Retinal pigment epithelial cell (primary cell): ENCODE results near the gene QKI.

Experiments used
- DNase-seq: peaks from one replicate; pipeline ENCODE4 v3.0.0-alpha.2; 2010; ENCODE audit warnings: low read depth
- H3K4me3 ChIP-seq: 2 replicates; pipeline ENCODE4 v1.5.1; 2011; ENCODE audit warnings: mild to moderate bottlenecking, low read length, control low read depth, moderate library complexity
- TF ChIP-seq, protein P1 (sequence below): conservative IDR thresholded peaks from 2 replicates; pipeline ENCODE4 v1.5.1; 2011; ENCODE audit warnings: low read depth, low read length, control low read depth, inconsistent platforms

Gene QKI

GRCh38 chr6:163620101-163620500, 205.6 kb downstream of the QKI start:
- H3K4me3 ChIP-seq = no peak overlapping the region
- no peak for DNase-seq
- TF ChIP-seq, protein P1, sequence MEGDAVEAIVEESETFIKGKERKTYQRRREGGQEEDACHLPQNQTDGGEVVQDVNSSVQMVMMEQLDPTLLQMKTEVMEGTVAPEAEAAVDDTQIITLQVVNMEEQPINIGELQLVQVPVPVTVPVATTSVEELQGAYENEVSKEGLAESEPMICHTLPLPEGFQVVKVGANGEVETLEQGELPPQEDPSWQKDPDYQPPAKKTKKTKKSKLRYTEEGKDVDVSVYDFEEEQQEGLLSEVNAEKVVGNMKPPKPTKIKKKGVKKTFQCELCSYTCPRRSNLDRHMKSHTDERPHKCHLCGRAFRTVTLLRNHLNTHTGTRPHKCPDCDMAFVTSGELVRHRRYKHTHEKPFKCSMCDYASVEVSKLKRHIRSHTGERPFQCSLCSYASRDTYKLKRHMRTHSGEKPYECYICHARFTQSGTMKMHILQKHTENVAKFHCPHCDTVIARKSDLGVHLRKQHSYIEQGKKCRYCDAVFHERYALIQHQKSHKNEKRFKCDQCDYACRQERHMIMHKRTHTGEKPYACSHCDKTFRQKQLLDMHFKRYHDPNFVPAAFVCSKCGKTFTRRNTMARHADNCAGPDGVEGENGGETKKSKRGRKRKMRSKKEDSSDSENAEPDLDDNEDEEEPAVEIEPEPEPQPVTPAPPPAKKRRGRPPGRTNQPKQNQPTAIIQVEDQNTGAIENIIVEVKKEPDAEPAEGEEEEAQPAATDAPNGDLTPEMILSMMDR = no peak

DNA sequence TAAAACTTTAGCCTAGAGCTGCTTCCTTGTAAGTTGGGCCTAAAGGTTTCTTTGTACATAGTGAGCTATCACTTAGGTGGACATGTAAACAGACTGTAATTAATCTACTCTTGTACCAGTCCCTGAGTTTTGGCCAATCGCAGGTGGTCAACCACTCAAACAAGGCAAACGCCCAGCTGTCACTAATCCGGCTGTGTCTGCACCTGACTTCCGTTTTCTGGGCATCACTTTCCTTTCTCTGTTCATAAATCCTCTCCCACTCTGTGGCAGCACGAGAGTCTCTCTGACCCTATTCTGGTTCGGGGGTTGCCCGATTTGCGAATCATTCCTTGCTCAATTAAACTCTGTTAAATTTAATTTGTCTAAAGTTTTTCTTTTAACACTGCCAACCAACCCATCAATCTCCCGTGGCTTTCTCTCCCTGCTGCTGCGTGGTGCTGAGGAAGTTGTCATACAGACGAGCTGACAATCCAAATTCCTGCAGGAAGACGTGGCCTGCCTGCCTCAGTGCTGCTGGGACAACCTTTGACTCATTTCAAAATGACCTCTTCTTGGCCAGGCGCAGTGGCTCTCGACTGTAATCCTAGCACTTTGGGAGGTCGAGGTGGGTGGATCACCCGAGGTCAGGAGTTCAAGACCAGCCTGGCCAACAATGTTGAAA, 206.3 kb downstream of the QKI start:
- no peak for DNase-seq
- TF ChIP-seq, protein P1 = no peak
- H3K4me3 ChIP-seq = no peak overlapping the region

- TF ChIP-seq, protein P1 = no peak
- H3K4me3 ChIP-seq = no peak overlapping the region
- DNase-seq = no peak
Observed at GRCh38 chr6:163625265-163625664, 210.7 kb downstream of the QKI start.

- TF ChIP-seq, protein P1 = no peak
- DNase-seq = no peak
- H3K4me3 ChIP-seq = no peak overlapping the region
Observed at GRCh38 chr6:163626073-163626867, 211.8 kb downstream of the QKI start.

- no peak overlapping the region for H3K4me3 ChIP-seq
- TF ChIP-seq, protein P1 = no peak
- no peak for DNase-seq
Observed at GRCh38 chr6:163627274-163628062, 212.9 kb downstream of the QKI start.
